Type B pancreatic cell (in vitro differentiated cells): ENCODE data around the gene ZNF98. TPM values are rescaled to one million over a fixed set of nuclear protein-coding genes. Genes with fewer than 3 reads are reported as not detected.

Source experiments
- DNase-seq: peaks from one replicate; pipeline ENCODE4 v3.0.0; 2021; ENCODE audit warnings: mixed read lengths; ENCODE audit not compliant: unreplicated experiment; ENCODE audit errors: extremely low spot score
- H3K27ac Mint-ChIP-seq: 2 replicates; pipeline ENCODE4 v1.8.0; 2021; ENCODE audit warnings: mild to moderate bottlenecking, mixed read lengths
- H3K27me3 Mint-ChIP-seq: 2 replicates; pipeline ENCODE4 v1.8.0; 2021; ENCODE audit warnings: mixed read lengths
- H3K36me3 Mint-ChIP-seq: 2 replicates; pipeline ENCODE4 v1.8.0; 2021; ENCODE audit warnings: mixed read lengths
- H3K4me1 Mint-ChIP-seq: one replicate; pipeline ENCODE4 v1.8.0; 2021; ENCODE audit warnings: mixed read lengths; ENCODE audit not compliant: unreplicated experiment
- H3K4me3 Mint-ChIP-seq: 2 replicates; pipeline ENCODE4 v1.8.0; 2021; ENCODE audit warnings: mild to moderate bottlenecking, mixed read lengths
- H3K9me3 Mint-ChIP-seq: 2 replicates; pipeline ENCODE4 v1.8.0; 2021; ENCODE audit warnings: mixed read lengths
- CTCF ChIP-seq: fragments of 200-600 bp; sonication (generic); conservative IDR thresholded peaks from 2 replicates; pipeline ENCODE4 v1.5.0; 2021; ENCODE audit warnings: antibody characterized with exemption, mild to moderate bottlenecking
- total RNA-seq: library from RNA; stranded (reverse); gene quantifications from 2 replicates; pipeline ENCODE4 v1.2.1, GENCODE V29; 2021; ENCODE audit warnings: low replicate concordance

Gene ZNF98
- total RNA-seq, 1 donor from 2014 or later = not detected

GRCh38 chr19:22426901-22427300, 4.8 kb upstream of the ZNF98 start:
- Mint-ChIP-seq H3K27me3 (no peaks in the 10 kb centered on the region), H3K27ac (no peak overlapping the region), H3K9me3 (peaks cover 9% of the 10 kb centered on the region), H3K4me3 (no peak overlapping the region), H3K4me1 (no peaks in the 10 kb centered on the region), H3K36me3 (no peaks in the 10 kb centered on the region)
- DNase-seq = no peak
- TF ChIP-seq CTCF = no peak

DNA sequence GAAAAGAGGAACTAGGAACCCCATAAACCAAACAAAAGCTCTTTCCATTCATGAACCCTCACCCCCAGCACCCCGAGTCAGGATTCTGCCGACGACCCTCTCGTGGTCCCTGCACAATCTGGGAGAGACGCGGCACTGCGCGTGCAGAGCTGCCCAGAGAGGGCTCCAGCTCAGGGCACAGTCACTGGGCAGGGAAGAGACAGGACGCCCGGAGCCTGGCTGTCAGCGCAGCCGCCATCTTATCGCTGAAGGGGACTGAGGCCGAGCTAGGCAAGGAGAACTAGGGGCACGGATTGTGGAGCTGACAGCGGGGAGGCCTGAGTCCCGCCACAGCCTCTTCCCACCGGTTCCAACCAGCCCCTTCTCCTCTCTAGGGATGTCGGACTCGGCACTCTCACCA, 349 bp downstream of the ZNF98 start:
- DNase-seq = no peak
- H3K4me3 Mint-ChIP-seq = no peak overlapping the region
- H3K9me3 Mint-ChIP-seq = peaks cover 5% of the 10 kb centered on the region
- H3K4me1 Mint-ChIP-seq = no peaks in the 10 kb centered on the region
- H3K27me3 Mint-ChIP-seq = no peaks in the 10 kb centered on the region
- no peak overlapping the region for H3K27ac Mint-ChIP-seq
- no peaks in the 10 kb centered on the region for H3K36me3 Mint-ChIP-seq
- no peak for TF ChIP-seq CTCF

GRCh38 chr19:22354665-22355064, 67.5 kb downstream of the ZNF98 start:
- H3K4me3 Mint-ChIP-seq = no peak overlapping the region
- no peak for DNase-seq
- H3K27ac Mint-ChIP-seq = no peak overlapping the region
- TF ChIP-seq CTCF = no peak
- H3K27me3 Mint-ChIP-seq = no peaks in the 10 kb centered on the region
- H3K4me1 Mint-ChIP-seq = no peaks in the 10 kb centered on the region
- H3K36me3 Mint-ChIP-seq = no peaks in the 10 kb centered on the region
- H3K9me3 Mint-ChIP-seq = peaks cover 8% of the 10 kb centered on the region

Other genes with a start within 250 kb of the ZNF98 start
- gene ZNF676, start 225.4 kb downstream of the ZNF98 start, total RNA-seq = not detected in 2 replicates
- not detected in 2 replicates for gene ZNF729, start 135.9 kb downstream of the ZNF98 start, total RNA-seq
- not detected in 2 replicates for gene ZNF492, start 212.0 kb upstream of the ZNF98 start, total RNA-seq